ENCODE data around the gene NOP56.
"Not testable (repeated sequence)": the region's sequence is repeated elsewhere in the genome, so short reads cannot be mapped to it uniquely, and the experiment has no call there.

Gene NOP56

GRCh38 chr20:2692886-2693285 is 40.5 kb downstream of the NOP56 start:
- no peak overlapping the region for H3K4me3 ChIP-seq (ENCODE audit: low read depth, low read length)
- TF ChIP-seq, protein P1, sequence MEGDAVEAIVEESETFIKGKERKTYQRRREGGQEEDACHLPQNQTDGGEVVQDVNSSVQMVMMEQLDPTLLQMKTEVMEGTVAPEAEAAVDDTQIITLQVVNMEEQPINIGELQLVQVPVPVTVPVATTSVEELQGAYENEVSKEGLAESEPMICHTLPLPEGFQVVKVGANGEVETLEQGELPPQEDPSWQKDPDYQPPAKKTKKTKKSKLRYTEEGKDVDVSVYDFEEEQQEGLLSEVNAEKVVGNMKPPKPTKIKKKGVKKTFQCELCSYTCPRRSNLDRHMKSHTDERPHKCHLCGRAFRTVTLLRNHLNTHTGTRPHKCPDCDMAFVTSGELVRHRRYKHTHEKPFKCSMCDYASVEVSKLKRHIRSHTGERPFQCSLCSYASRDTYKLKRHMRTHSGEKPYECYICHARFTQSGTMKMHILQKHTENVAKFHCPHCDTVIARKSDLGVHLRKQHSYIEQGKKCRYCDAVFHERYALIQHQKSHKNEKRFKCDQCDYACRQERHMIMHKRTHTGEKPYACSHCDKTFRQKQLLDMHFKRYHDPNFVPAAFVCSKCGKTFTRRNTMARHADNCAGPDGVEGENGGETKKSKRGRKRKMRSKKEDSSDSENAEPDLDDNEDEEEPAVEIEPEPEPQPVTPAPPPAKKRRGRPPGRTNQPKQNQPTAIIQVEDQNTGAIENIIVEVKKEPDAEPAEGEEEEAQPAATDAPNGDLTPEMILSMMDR (IDR thresholded peaks at IDR 0.05; ENCODE audit: borderline replicate concordance, insufficient read depth, low read depth, low read length), result no peak

DNA sequence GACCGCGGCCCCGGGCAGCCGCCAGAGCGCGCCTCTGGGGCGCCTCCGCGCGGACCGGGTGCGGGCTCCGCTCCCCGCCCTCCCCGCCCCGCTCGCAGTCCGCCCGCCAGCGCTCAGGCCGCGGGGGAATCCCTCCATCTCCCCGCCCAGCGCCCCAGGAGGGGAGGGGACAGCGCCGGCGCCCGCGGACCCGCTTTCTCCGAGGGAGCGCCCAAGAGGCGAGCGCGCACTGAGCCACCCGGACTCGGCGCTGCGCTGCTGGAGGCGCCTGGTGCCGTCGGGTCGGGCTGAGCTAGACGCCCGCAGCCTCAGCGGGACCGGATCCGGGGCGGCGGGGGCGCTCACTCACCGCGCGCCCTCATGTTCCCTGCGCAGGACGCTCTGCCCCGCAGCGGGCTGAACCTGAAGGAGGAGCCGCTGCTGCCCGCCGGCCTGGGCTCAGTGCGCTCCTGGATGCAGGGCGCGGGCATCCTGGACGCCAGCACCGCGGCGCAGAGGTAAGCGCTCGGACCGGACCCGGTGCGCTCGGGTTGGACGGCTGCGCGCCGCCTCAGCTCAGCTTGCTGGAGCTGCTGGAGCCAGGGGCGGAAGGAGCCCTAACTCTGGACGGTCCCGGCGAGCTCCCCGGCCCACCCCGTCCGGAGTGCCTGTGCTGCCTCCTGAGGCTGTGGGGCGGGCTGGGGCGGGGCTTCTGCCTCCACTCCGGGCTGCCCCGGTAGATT is 41.0 kb downstream of the NOP56 start:
- TF ChIP-seq, protein P1 (IDR thresholded peaks at IDR 0.05; ENCODE audit: borderline replicate concordance, insufficient read depth, low read depth, low read length), result no peak
- H3K4me3 ChIP-seq (ENCODE audit: low read depth, low read length), result no peak overlapping the region

DNA sequence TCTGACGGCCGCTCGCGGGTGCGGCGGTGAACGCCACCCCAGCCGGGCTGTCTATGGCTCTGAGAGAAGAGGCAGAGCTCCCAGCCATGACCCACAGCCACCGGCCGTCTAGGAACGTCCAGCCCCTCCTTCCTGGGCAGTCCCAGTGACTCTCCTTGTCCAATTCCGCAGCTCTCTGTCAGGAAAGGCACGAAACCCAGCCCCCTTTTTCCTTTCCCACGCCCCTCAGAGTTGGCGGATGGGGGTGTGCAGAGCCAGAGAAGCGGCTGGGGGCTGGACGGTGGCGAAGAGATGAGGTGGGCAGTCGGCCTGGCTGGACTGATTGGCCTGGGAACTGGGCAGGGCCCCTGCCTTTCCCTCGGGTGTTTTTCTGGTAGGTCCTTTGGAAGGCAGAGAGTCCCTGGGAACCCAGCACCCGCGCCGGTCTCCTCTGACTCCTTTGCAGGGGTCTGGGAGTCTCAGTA is 41.6 kb downstream of the NOP56 start:
- TF ChIP-seq, protein P1 (IDR thresholded peaks at IDR 0.05; ENCODE audit: borderline replicate concordance, insufficient read depth, low read depth, low read length), result no peak
- no peak overlapping the region for H3K4me3 ChIP-seq (ENCODE audit: low read depth, low read length)

DNA sequence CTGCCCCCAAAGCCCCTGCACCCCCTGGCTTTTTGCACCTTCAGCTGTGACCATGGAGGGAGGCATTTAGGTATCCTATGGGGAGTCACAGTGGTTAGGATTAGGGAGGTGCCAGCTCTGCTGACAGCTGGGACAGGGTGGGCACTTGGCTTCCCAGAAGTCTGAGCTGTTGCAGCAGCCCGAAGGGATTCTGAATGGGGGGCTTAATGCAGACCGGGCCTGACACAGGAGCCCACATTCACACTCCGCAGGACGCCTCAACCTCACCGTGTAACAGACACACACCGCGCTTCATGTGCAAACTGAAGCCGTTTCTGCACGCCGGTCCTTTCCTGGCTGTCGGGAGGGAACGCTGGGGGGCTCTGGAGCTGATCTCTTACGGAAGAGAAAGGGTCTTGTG is 42.1 kb downstream of the NOP56 start:
- TF ChIP-seq, protein P1 (IDR thresholded peaks at IDR 0.05; ENCODE audit: borderline replicate concordance, insufficient read depth, low read depth, low read length), result no peak
- no peak overlapping the region for H3K4me3 ChIP-seq (ENCODE audit: low read depth, low read length)

- TF ChIP-seq, protein P1 (IDR thresholded peaks at IDR 0.05; ENCODE audit: borderline replicate concordance, insufficient read depth, low read depth, low read length), result no peak
Measured at GRCh38 chr20:2695206-2695983, 43.0 kb downstream of the NOP56 start.

GRCh38 chr20:2695984-2696525 is 43.6 kb downstream of the NOP56 start:
- H3K4me3 ChIP-seq (ENCODE audit: low read depth, low read length), result not testable (repeated sequence)

More at GRCh38 chr20:2695206-2695983, 43.0 kb downstream of the NOP56 start:
- H3K4me3 ChIP-seq (ENCODE audit: low read depth, low read length), result no peak overlapping the region

GRCh38 chr20:2696646-2697045 is 44.2 kb downstream of the NOP56 start:
- TF ChIP-seq, protein P1 (IDR thresholded peaks at IDR 0.05; ENCODE audit: borderline replicate concordance, insufficient read depth, low read depth, low read length), result no peak
- no peak overlapping the region for H3K4me3 ChIP-seq (ENCODE audit: low read depth, low read length)
